Adrenal gland (tissue), 5 donors: Measurements from ENCODE around the gene CACNG7.

ENCODE experiments used
- CTCF ChIP-seq, 6 experiments: fragments of 450-650 bp in 4 of 6; fragments of 200-600 bp in 2 of 6; sonication (generic) in 1 of 6; IDR thresholded peaks; 1 replicate in 5 of 6; 2 replicates in 1 of 6; pipeline versions ENCODE4 v1.5.1 to v1.8.0; 2016 to 2021; ENCODE audit warnings: antibody characterized with exemption in 6 of 6, mild to moderate bottlenecking in 2 of 6, moderate library complexity in 1 of 6
- POLR2A ChIP-seq, 2 donors: fragments of 450-650 bp; IDR thresholded peaks; one replicate each; pipeline ENCODE4 v1.6.1; 2017; ENCODE audit warnings: antibody characterized with exemption in 2 of 2, mild to moderate bottlenecking in 2 of 2, moderate library complexity in 1 of 2
- donor health status: DM: no; HTN: no; CAD: no.

- TF ChIP-seq CTCF (IDR thresholded peaks at IDR 0.05), result no peak
- TF ChIP-seq POLR2A (IDR thresholded peaks at IDR 0.05), result no peak
These were observed 25.3 kb upstream of the CACNG7 start for GRCh38 chr19:53883741-53884140.
